Suppressor macrophage treated with lipopolysaccharide for 4 hours (primary cell): ENCODE results near the gene RNF8.
"Not testable (repeated sequence)": the region's sequence is repeated elsewhere in the genome, so short reads cannot be mapped to it uniquely, and the experiment has no call there.

Source experiments
- DNase-seq: peaks from one replicate; pipeline ENCODE4 v3.0.0-alpha.2; 2020

The RNF8 gene

DNA sequence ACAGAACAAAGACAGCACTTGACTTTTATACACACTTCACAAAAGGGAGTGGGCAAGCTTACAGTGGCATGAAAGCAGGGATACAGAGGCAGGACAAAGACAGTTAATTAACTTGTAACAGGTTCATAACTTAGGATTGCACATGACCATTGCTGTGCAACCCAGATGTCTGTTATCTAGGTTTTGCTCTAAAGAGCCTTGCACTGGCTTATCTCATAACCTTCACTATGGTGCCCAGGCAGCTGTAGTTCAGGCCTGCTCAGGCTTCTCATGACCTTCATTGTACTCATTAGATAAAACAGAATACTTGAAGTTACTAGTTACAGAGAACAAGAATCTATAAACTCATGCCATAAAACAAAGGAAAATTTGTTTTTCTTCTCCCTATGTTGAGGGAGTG lies 47.9 kb downstream of the RNF8 start:
- not testable (repeated sequence) for DNase-seq

DNA sequence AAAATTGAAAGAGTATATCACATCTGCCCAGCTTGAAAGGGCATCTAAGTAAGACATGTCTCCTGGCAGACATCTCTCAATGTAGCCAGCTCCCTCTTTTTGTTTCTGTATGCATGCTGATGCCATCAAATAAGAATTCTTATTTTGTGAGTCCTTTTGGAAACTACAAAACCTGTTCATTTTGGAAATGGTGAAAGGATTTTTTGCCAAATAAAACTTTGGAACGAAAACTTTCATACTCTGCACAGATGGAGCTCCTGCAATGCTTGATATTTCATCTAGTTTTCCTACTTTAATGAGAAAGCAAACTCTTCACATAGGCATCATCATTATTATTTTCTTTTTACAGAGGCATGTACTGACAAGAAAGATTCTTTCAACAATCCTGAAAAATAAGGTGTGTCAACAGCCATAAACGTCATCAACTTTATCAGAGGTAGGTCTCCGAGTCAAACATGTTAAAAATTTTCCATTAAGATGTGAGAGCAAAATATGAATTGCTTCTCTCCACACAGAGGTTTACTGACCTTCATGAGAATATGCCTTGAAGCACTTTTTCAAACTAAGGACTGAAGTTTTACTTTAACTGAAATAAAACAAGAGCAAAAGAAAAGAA lies 53.1 kb downstream of the RNF8 start:
- no peak for DNase-seq

- DNase-seq, result no peak
Observed at GRCh38 chr6:37407948-37408347, 54.2 kb downstream of the RNF8 start.

DNA sequence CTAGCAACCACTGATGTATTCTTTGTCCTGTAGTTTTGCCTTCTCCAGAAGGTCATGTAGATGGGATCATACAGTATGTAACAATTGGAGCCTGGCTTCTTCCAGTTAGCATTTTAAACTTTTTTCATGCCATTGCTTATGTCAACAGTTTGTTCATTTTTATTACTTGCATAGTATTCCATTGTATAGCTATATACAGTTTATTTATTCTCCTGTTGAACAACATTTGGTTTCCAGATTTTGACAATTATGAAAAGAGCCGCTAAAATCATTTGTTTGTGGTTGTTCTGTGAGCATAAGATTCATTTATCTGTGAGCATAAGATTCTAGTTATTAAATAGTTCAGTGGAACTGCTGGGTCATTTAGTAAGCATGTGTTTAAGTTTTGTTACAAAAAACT lies 55.7 kb downstream of the RNF8 start:
- no peak for DNase-seq

- no peak for DNase-seq
Observed at GRCh38 chr6:37417393-37417792, 63.6 kb downstream of the RNF8 start.

- no peak for DNase-seq
Observed at GRCh38 chr6:37418722-37419121, 64.9 kb downstream of the RNF8 start.

DNA sequence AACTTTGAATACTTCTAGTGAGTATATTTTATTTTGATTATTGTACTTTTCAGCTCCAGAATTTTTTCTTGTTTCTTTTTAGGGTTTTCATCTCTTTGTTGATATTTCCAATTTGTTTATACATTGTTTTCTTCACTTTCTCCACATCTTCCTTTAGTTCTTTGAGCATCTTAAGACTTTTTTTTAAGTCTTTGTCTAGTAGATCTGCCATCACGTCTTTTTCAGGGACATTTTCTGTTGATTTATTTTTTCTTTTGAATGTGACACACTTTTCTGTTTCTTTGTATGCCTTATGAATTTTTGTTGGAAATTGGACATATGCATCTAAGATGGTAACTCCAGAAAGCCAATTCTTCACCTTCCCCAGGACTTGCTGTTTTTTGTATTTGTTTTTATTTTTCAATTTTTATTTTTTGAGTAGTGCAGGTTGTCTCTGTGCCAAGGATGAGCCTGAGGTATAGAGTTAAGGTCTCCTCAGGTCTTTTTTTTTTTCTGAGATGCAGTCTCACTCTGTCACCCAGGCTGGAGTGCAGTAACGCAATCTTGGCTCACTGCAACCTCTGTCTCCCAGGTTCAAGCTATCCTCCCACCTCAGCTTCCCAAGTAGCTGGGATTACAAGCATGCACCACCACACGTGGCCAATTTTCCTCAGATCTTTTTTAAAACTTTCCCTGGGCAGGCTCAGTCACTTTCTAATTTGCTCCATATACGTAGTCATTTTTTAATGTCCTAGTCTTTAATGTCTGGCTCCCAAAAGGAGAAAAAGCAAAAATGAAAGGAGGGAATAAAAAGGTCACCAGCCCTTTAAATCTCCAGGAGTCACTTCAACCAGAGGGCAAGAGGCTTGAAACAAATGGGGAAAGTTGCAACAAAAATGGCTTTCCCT lies 72.5 kb downstream of the RNF8 start:
- DNase-seq, result no peak

DNA sequence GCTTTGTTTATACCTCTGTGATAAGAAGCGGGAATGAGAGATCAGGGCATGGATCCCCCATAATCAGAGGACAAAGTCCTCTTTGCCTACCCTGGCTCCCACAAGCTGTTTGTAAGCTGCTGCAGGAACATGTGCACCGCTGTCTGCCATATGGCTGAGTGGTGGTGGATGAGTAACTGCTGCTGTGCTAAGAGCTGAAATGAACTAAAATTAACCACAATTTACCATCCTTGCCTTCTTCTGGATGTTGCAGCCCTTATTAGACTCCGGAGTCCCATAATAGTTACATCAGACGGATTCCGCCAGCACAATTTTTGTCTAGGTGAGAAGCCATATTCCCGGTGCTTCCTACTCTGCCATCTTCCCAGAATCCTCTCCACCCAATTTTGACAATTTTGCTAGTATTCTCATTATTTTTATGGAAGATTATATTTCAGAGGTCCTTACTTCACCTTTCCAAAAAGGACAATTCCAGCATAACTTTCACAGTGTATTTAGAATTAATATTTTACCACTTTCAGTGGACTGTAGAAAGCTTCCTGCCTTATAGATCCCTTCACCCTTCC lies 73.2 kb downstream of the RNF8 start:
- no peak for DNase-seq

DNA sequence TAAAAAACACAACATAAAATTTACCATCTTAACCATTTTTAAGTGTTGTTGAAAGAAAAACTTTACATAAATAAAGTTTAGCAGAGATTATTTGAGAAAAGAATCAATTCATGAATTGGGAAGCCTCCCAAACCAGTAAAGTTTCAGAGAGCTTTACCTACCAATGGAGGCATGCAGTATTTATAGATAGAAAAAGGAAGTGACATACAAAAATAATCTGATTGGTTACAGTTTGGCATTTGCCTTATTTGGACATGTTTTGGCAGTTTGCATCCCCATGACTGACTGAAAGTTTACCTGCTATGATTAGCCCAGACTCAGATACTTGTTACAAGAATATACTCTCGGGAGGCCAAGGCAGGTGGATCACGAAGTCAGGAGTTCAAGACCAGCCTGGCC lies 75.6 kb downstream of the RNF8 start:
- no peak for DNase-seq

DNA sequence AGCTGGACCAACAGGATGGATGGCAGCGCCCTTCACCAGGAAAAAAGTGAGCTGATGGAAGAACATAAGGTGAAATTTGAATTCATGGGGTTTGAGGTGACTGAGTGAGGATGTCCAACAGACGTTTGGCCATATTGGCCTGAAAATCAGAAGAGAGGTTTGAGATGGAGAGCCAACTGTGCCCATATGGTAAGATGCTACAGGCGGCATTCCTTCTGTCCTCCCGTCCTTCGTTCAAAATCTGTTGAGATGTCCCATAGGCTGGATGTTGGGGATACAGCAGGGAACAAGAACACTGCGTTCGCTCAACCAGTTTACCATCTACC lies 78.8 kb downstream of the RNF8 start:
- no peak for DNase-seq

GRCh38 chr6:37432916-37433656 lies 79.3 kb downstream of the RNF8 start, which contains the start of gene CMTR1:
Gene CMTR1 (plus strand): TSS chr6:37433221. CDS start chr6:37435630, 2,409 bp downstream.
- DNase-seq, result peak; percentile 99

- peak; percentile 82 for DNase-seq
Observed at GRCh38 chr6:37433657-37434271, 80.0 kb downstream of the RNF8 start.

- DNase-seq, result no peak
Observed at GRCh38 chr6:37435373-37435772, 81.6 kb downstream of the RNF8 start.

DNA sequence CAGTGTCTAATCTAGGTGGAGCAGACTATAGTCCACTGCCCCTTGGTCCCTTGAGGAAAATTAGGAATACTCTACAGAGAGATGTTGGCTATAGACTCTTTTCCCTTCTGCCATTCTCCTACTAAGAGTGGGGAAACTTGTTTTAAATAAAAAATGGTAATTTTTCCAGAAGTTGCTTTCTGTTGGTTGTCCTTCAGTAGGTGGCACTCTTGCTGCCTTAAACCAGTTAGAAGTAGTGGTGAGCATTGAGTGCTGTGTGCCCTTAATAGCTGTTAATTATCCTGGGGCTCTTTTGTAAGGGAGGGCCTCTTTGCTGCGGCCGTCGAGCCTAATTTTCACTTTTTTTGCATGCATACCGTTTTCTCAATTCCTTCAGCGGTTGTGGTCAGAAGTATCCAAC lies 82.0 kb downstream of the RNF8 start:
- no peak for DNase-seq

GRCh38 chr6:37438930-37439329 lies 85.1 kb downstream of the RNF8 start:
- no peak for DNase-seq

- no peak for DNase-seq
Observed at GRCh38 chr6:37441651-37442050, 87.9 kb downstream of the RNF8 start.

GRCh38 chr6:37442416-37443215 lies 88.8 kb downstream of the RNF8 start:
- DNase-seq, result peak; percentile 34

DNA sequence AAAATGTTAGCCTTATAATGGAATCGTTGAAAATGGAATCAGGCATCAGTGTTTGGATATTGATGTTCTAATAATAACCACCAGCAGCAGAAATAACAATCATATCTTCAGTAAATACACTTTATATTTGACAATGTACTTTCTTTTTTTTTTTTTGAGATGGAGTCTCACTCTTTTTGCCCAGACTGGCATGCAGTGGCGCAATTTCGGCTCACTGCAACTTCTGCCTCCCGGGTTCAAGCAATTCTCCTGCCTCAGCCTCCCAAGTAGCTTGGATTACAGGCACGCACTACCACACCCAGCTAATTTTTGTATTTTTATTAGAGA lies 89.4 kb downstream of the RNF8 start:
- DNase-seq, result not testable (repeated sequence)
